Activated T-cell treated with anti-CD3 and anti-CD28 coated beads, Interleukin-2, amount 50 U/mL, for 72 hours (primary cell): ENCODE data around the gene BTNL8. TPM values are rescaled to one million over a fixed set of nuclear protein-coding genes. Genes with fewer than 3 reads are reported as not detected.

Source experiments
- ATAC-seq, 2 donors: fragments of 150-1000 bp; cut with Tn5 transposase; replicated peaks in 1 of 2; 2 replicates each; pipeline ENCODE4 v1.10.0; 2021; ENCODE audit warnings: moderate library complexity in 2 of 2, mild to moderate bottlenecking in 1 of 2
- DNase-seq, 2 donors: peaks; one replicate each; pipeline ENCODE4 v3.0.0; 2021 to 2022; ENCODE audit warnings: mixed read lengths in 1 of 2
- H3K27ac Mint-ChIP-seq: one replicate; pipeline ENCODE4 v1.8.0; 2022; ENCODE audit warnings: mild to moderate bottlenecking, moderate library complexity, mixed read lengths
- H3K27me3 Mint-ChIP-seq: one replicate; pipeline ENCODE4 v1.8.0; 2022; ENCODE audit warnings: low read depth, mixed read lengths
- H3K36me3 Mint-ChIP-seq, 2 donors: one replicate each; pipeline ENCODE4 v1.8.0; 2022; ENCODE audit warnings: mixed read lengths in 2 of 2, mild to moderate bottlenecking in 1 of 2; ENCODE audit not compliant: insufficient read depth in 2 of 2
- H3K4me1 Mint-ChIP-seq: one replicate; pipeline ENCODE4 v1.8.0; 2022; ENCODE audit warnings: low read depth, mixed read lengths
- H3K4me3 Mint-ChIP-seq, 2 donors: one replicate each; pipeline ENCODE4 v1.8.0; 2022; ENCODE audit warnings: mild to moderate bottlenecking in 2 of 2, mixed read lengths in 2 of 2, moderate library complexity in 2 of 2
- H3K9me3 Mint-ChIP-seq, 2 donors: one replicate each; pipeline ENCODE4 v1.8.0; 2022; ENCODE audit warnings: mixed read lengths in 2 of 2
- total RNA-seq, 2 donors: library from RNA; stranded (reverse); gene quantifications; one replicate each; pipeline ENCODE4 v1.2.3, GENCODE V29; 2022

BTNL8 gene
- total RNA-seq, 2 donors from 2014 or later = 0.74 to 1.2 TPM

GRCh38 chr5:180988592-180988991 lies 89.6 kb downstream of the BTNL8 start, which contains the start of gene BTNL3:
Gene BTNL3 (plus strand): TSS chr5:180988846. CDS start chr5:180989029, 183 bp downstream.
- DNase-seq = no peak
- Mint-ChIP-seq H3K36me3 (no peaks in the 10 kb centered on the region), H3K4me3 (no peak within 1 kb of the TSS), H3K27me3 (no peaks in the 10 kb centered on the region), H3K9me3 (peaks cover 0 to 2% of the 10 kb centered on the region in 2 donors), H3K4me1 (no peaks in the 10 kb centered on the region), H3K27ac (no peak within 1 kb of the TSS)
- no peak for ATAC-seq

GRCh38 chr5:180990086-180990881 lies 91.3 kb downstream of the BTNL8 start:
- DNase-seq (no peak), ATAC-seq (no peak)
- Mint-ChIP-seq H3K9me3 (peaks cover 0 to 2% of the 10 kb centered on the region in 2 donors), H3K4me1 (no peaks in the 10 kb centered on the region), H3K4me3 (no peak overlapping the region), H3K27me3 (no peaks in the 10 kb centered on the region), H3K27ac (no peak overlapping the region), H3K36me3 (peaks cover 0 to 3% of the 10 kb centered on the region in 2 donors)

- Mint-ChIP-seq H3K4me1 (no peaks in the 10 kb centered on the region), H3K9me3 (peaks cover 0 to 2% of the 10 kb centered on the region in 2 donors), H3K4me3 (no peak overlapping the region), H3K27ac (no peak overlapping the region), H3K27me3 (no peaks in the 10 kb centered on the region), H3K36me3 (peaks cover 0 to 3% of the 10 kb centered on the region in 2 donors)
- DNase-seq = no peak
- no peak for ATAC-seq
Observed at GRCh38 chr5:180990882-180991242, 91.9 kb downstream of the BTNL8 start.

Other genes starting within 250 kb of the BTNL8 start
- 1 to 10 TPM in 1 of 2 donors, under 1 TPM in 1; 0.79 to 1.7 TPM for gene FLT4, start 249.6 kb upstream of the BTNL8 start, total RNA-seq
- not detected for gene OR2Y1, start 159.1 kb upstream of the BTNL8 start, total RNA-seq
- 100 to 1,000 TPM; 102 to 109 TPM for gene MGAT1, start 96.4 kb upstream of the BTNL8 start, total RNA-seq
- 10 to 100 TPM; 22.8 to 34.9 TPM for gene ZFP62, start 37.9 kb upstream of the BTNL8 start, total RNA-seq
- under 1 TPM; 0.10 to 0.16 TPM for gene BTNL3, start 89.7 kb downstream of the BTNL8 start, total RNA-seq
- gene BTNL9, start 141.1 kb downstream of the BTNL8 start, total RNA-seq = under 1 TPM in 1 of 2 donors, not detected in 1; 0.55 TPM
- not detected for gene OR2V1, start 232.0 kb downstream of the BTNL8 start, total RNA-seq
- gene OR2V2, start 248.4 kb downstream of the BTNL8 start, total RNA-seq = not detected